GM19239 (cell line): ENCODE results near the gene KCTD8.
A peak's percentile ranks its signal among the peaks of the same experiment; 100 is the strongest.

Experiments used
- DNase-seq: peaks from one replicate; pipeline ENCODE4 v3.0.0; 2011; ENCODE audit warnings: low spot score; ENCODE audit not compliant: insufficient read length
- FAIRE-seq: peaks from 2 replicates; lab custom pipeline; 2011; peaks lifted over from hg19 to GRCh38; lab: Jason Lieb, UNC

KCTD8 gene

DNA sequence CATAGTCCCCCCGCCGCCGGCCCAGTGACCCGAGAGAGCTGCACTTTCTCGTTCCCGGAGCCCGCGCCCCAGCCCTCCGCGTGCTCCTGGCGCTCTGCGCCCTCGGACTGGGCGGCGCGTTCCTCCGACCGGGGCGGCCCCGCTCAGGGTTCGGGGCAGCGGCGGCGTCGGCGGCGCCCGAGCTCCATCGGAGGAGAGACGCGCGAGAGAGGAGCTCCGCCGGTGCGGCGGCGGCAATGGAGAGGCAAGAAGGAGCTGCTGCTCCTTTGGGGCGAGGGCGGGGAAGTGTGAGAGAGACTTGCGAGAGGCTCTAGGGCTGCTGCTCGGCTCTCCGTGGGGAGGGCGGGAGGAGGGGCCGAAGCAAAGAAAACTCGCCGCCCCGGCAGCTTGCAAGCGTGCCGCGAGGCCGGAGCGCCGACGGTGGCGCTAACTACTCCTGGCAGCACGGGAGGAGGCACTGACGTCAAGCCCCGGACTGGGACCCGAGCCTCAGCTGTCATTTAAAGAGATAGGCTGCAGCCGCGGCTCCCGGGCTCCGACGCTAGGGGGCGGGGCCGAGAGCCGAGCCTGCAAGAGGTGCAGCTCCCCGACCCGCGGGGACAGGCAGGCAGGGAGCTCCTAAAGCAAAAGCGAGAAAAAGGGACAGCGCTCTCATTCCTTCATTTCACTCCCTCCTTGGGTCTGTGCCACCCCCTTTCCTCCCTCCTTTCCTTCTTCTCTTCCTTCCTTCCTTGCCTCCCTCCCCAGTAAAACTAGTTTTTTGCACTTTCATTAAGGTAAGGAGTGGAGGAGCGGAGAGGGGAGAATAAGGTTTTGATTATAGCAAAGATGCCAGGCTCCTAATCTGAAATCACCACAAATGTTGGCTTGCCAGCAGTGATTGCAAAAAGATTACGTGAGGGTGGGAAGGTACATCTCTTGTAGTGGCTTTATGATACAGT lies at the start of gene KCTD8:
KCTD8 (minus strand) TSS at position 289 of the 941 bp plus-strand sequence.
- peak; percentile 74 for FAIRE-seq
- DNase-seq = peak; percentile 75

DNA sequence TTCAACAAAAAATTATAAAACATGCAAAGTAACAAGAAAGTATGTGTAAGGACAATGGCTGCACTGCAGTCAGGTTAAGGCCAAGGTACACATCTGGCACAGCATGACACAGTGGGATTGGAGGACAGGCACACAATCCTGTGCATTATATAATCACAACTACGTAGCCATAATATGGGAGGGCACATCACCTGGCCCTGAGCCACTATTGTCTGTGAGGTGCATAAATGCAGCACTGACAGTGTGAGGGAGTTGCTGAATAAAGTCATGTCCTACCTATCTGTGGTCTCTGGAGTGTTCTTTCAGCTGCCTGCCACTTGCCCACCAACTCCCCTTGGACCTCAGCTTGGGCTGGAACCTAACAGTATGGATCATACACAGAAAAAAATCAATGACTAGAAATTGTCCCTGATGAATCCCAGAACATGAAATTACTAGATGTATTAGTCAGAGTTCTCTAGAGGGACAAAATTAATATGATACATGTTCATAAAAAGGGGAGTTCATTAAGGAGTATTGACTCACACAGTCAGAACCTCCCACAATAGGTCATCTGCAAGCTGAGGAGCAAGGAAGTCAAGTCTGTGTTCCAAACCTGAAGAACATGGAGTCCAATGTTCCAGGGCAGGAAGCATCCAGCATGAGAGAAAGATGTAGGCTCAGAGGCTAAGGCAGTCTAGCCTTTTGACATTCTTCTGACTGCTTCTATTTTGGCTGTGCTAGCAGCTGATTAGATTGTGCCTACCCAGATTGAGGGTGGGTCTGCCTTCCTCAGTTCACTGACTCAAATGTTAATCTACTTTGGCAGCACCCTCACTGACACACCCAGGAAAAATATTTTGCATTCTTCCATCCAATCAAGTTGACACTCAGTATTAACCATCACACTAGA lies 46.4 kb upstream of the KCTD8 start:
- DNase-seq (no peak), FAIRE-seq (no peak)

DNA sequence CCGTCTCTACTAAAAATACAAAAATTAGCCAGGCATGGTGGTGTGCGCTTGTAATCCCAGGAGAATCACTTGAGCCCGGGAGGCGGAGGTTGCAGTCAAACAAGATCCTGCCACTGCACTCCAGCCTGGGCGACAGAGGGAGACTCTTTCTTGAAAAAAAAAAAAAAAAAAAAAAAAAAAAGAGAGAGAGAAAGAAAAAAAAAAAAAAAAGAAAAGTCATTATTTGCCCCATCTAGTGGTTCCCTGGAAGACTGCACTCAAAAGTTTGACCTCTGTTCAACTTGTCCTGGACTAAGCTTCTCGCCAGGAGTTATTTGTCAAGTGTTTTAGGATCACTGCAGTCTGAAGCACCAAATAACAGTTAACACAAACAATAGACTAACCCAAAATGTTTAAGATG lies 45.3 kb upstream of the KCTD8 start:
- DNase-seq = no peak
- no peak for FAIRE-seq

DNA sequence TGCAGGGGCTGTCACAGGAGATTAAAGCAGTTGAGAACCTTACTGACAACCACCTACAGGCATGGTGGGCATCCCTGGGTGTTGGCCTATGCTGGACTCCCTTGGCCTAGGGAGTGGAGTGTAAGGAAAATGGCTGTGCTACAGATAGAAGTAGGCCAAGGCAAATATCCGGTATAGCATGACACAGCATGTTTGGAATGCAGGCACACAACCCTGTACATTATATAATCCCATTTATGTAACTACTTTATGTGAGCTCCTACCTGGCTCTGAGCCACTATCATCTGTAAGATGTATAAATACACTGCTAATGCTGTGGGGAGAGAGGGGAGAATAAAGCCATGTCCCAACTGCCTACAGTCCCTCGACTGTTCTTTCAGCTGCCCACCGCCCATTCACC lies 38.7 kb upstream of the KCTD8 start:
- no peak for FAIRE-seq
- no peak for DNase-seq

DNA sequence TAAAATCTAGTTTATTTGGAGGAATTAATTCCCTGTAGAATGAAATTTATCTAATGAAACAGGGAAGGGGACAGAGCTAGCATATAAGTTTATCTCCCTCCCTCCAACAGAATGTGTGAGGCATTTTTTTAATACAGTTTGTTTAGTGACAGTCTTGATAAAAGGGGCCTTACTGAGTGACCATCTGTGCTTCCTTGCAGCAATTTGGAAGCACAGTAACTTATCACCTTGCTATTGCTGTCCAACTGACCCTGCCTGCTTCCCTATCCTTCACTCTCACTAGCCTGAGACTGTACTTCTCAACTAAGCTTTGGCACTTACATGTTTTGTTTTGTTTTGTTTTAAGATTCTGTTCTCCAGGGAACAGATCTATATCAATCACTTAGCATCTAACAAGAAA lies 31.1 kb upstream of the KCTD8 start:
- no peak for FAIRE-seq
- no peak for DNase-seq

DNA sequence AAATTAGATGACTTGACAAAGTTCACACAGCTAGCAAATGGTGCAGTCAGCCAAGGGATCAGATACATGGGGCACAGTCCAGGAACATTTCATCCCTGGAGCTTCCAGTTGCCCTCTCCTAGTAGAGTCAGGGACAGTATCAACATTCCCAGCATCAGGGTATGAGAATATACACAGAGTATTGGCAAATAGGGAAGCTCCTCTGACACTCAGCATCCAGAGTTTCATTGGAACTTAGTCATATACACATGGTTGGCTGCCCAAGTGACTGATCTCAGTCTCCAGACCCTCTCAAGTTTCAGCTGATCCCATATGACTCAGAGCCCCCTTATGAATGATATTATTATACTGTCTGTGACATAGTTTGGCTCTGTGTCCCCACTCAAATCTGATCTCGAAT lies 13.7 kb upstream of the KCTD8 start:
- no peak for DNase-seq
- no peak for FAIRE-seq

DNA sequence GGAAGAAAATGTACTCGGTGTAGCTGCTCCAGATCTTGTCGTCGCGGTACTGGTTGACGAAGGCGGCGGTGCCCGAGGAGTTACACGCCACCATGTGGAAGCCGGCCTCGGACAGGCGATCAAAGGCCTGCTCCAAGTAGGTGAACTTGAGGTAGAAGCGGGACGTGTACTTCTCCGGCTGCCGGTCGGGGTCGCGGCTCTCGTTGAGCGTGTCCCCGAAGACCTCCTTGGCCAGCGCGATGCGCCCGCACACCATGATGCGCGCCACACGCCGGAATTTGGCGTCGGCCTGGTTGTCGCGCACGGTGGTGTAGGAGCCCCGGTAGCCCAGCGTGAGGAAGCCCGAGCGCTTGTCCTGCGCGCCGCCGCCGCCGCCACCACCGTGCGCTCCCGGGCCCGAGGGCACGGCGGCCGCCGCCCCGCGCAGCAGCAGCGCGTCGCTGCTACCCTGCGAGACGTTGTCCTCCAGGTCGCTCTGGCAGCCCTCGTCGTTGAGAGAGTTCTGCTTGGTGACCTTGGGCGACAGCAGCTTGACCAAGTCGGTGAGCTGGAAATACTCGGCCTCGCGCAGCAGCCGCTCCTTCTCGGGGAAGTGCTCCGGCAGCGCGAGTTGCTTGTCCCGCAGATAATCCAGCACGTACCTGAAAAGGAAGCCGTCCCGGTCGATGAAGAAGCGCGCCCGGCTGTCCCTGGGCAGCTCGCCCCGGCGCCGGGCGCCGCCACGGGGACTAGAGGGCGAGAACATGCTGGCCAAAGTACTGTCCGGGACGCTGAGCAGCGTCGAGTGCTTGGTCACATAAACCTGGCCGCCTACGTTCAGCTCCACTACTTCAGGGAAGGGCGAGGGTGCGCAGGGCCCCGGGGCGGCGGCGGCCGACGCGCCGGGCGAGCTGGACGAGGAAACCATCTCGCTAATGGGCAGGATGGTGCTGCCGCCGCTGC lies 775 bp downstream of the KCTD8 start:
- no peak for DNase-seq

DNA sequence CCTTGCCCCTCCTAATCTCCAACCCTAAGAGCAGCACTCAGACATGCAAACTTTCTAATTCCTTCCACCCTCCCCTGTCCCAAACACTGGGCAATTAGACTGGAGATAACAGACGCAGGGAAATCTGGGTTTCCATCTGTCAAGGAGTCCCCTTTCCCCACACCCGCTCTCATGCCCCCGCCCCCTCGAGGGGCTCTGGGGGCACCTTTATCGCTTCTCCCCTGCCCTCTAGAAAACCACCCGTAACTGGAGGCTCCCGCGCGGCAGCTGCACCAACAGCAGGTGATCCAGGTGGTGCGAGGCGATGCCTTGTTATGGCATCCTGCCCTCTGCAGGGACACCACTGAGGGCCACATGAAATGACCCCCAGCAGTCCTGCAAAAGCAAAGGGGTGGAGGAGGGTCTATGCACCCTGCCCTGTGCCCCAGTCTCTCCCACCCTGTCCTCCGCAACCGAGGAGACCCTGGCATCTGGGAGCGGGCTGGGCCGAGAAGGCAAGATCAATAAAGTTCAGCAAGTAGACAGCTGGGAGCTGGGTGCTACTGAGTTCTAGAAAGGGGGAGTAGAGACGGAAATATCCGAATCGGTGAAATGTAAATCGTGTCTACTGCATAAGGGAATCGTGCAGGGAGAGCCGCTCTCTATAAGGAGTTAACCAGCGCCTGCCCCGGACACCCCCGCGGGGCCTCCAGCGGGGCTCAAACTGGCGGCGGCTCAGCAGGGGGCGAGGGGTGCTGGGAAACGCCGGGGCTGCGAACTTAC lies 1.6 kb downstream of the KCTD8 start:
- FAIRE-seq = no peak
- no peak for DNase-seq

More for the DNA sequence above, 775 bp downstream of the KCTD8 start:
- no peak for FAIRE-seq

DNA sequence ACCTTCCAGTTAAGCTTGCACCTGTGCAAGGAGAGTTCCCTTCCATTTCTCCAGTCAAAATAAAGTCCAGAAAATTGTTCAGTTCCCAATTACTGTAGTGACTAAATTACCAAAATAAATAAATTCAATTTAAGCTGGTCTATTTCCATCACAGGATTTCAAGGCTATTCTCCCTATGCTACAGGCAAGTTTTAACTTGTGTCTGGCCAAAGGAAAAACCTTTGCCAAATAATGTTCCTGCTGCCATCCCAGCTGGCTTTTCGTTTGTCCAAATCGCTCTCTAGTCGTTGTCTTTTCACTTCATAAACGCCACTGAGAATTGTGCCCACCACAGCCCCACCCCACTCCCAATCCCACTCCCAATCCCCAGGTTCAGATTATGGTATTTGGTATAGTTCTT lies 2.4 kb downstream of the KCTD8 start:
- FAIRE-seq (no peak), DNase-seq (no peak)

DNA sequence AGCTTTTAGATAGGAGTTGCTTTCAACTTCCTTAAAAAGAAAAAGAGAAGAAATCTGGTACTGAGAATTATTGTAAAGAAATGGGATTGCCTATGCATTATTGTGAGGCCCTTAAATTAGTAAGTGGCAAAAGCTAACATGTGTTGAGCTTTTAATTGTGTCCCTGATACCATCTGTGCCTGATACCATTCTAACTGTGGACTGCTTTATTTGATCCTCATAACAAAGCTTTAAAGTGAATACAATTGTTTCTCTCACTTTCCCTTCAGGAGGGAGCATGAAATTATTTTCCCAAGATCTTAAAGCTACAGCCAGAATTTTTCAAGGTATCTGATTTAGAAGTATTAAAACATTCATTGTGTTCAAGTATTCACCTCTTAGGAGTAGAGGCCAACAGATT lies 9.9 kb downstream of the KCTD8 start:
- FAIRE-seq (no peak), DNase-seq (no peak)

DNA sequence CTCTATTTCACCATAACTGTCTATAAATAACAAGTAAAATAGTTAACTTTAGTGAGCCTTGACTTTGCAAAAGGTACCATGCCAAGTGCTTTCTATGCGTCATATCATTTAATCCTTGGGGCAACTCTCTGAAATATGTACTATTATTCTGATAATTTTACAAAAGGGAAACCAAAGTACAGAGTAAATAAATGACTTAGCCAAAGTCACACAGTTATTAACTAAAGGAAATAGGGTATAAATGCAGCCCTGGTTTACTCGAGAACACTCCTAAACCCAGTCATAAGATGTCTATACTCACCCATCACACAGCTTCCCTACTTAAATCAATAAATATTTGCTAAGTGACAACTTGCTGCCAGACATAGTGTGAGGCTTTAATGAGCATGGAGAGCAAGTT lies 14.4 kb downstream of the KCTD8 start:
- DNase-seq (no peak), FAIRE-seq (no peak)

DNA sequence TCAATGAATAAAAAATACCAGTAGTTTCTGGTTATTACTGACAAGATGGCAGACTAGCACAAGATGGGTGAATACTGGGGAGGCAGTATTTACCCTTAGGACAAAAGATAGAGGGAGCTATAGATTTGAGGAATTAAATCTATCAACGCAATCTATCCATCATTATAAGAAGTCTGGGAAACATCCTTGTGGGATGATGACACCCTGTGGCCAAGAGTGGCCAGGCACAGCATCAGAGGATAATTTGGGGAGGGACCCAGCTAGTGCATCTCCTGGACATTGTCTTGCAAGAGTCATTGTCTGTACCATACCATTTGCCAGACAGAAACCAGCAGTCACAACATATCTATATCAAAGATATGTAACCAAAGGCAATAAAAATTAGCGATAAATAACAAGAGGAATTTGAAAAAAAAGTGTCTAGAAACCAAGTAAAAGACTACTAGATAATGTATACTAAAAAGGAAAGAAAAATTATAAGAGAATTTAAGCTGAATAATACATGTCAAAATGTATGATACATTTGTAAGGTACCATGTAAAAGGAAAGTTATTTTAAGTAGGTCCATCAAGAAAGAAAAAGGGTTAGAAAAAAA lies 22.9 kb downstream of the KCTD8 start:
- FAIRE-seq = no peak

DNA sequence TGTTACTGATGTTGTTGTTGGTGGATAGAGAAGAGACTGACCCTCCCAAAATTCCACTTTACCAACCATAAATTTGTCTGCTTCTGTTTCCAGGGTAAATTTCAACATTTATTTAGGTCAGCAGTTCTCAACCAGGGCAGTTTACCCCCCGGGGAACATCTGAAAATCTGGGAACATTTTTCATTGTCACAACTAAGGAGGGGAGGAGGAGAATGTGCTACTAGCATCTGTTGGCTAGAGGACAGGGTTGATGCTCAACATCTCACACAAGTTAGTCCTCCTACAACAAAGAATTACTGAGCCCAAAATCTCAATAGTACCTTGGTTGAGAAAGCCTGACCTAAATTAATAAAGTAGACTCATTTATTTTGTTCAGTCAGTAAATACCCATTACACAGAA lies 25.7 kb downstream of the KCTD8 start:
- no peak for DNase-seq
- no peak for FAIRE-seq

More for the DNA sequence above, 22.9 kb downstream of the KCTD8 start:
- DNase-seq = no peak

DNA sequence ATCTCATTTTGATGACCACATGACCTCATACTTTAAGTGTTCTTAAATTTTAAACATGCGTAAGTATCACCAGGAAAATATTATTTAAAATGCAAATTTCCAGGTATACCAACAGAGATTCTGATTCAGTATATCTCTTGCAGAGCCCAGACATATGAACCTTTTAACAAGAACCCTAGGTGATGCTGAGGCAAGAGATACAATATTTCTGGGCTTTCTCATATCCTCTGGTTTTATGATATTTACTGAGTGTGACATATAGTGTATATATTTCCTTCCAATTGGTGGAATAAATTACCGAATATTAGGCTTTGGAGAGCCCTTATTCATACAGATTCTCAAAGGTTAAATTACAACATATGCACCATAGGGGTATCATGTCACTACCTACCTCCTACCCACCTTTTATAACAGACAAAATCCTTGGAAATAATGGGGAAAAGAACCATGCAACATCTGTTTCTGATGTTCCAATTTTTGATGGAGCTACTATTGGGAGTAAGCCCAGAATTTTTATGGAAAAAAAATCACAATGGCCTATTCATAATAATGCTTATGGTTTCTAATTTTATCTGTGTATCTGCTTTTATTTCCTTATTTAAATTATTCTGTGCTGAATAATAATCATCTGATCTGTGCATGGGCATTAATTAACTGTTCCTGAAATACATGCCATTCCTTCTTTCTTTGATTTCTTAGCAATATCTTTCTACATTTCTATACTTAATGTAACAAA lies 27.1 kb downstream of the KCTD8 start:
- DNase-seq (no peak), FAIRE-seq (no peak)

DNA sequence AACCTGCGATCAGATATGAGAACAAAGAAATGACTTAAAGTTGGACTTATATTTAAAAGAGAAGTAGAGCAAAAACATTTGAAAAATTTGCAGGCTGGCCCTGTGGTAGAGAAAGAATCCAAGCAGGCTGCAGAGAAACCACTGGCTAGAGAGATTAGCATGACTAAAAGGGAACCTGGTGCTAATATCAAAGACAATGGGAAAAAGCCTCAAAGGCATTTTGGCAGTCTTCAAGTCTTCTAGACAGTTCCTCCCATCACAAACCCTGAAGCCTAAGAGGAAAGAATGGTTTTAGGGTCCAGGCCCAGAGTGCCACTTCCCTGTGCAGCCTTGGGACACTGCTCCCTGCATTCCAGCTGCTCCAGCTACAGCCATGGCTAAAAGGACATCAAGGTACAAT lies 33.4 kb downstream of the KCTD8 start:
- DNase-seq (no peak), FAIRE-seq (no peak)

DNA sequence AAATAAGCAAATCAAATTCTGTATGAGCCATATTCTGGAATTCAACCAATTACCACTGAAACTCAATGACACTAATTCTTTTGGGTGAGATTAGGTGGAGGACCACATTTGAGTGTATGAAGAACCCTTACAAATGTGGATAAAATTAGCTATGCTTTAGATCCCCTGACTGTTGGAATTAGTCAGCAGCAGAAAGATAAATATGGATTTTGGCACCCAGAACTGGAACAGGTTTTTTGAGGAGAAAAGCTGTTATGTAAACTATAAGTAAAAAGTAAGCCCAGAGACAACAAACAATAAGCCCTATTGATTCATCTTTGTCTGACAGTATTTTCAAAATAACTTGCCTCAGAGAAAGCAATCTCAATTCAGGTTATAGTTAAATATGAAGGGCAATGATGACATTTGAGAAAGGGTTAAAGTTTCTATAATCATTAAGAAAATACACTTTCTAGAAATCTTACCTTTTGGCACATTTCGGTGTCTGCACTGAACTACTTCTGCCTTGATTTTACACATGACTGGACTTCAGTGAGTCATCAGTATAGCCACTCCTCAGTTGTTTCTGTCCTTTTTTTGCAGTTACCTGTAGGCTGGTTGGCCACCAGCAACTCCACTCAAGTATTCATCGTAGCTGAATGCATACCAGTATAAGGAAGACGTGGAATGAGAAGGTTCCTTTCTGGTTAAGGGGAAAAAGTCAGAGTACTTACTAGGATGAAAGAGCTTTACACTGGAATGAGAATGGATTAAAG lies 80.0 kb downstream of the KCTD8 start:
- DNase-seq = no peak
- no peak for FAIRE-seq

DNA sequence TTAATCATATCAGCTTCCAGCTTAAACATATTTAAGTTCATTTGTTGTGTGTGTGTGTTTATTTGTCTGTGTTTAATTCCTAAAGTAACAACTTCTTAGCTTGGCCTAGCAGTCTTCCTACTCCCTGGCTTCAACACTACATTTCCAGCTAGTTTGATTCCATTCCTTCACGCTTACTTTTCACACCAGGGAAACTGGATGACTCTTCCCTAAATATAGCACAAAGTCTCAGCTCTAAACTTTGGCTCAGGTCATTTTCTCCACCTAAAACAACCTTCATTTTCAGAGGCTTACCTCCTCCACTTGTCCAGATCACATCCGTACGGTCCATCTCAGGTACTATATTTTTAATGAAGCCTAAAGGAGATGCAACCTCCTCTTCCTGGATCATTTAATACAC lies 94.4 kb downstream of the KCTD8 start:
- FAIRE-seq (no peak), DNase-seq (no peak)

DNA sequence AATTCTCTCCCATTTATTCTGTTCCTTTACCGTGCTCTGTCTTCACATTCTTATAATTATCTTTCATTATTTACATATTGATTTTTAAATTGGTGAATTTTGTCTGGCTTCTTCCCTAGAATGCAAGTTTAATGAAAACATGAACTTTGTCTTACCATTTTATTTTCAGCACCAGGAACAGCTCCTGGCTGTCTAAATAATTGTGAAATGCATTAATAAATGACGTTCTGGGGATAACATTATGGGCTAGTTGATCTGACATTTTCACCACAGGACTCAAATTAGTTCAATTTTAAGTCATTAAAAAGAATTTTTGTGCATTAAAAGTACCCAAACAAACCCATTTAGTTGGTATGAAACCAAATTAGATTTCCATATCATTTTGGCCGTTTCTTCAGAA lies 97.5 kb downstream of the KCTD8 start:
- no peak for FAIRE-seq
- DNase-seq = no peak
